Stimulated activated CD4-positive, alpha-beta T cell treated with anti-CD3 and anti-CD28 coated beads, TNF-alpha, amount 100 ng/mL, for 24 hours (primary cell): ENCODE data around the gene IRX1.

ENCODE experiments used
- DNase-seq, 3 experiments: peaks; one replicate each; pipeline ENCODE4 v3.0.0-alpha.2; 2020; ENCODE audit warnings: low read depth in 3 of 3

The IRX1 gene

DNA sequence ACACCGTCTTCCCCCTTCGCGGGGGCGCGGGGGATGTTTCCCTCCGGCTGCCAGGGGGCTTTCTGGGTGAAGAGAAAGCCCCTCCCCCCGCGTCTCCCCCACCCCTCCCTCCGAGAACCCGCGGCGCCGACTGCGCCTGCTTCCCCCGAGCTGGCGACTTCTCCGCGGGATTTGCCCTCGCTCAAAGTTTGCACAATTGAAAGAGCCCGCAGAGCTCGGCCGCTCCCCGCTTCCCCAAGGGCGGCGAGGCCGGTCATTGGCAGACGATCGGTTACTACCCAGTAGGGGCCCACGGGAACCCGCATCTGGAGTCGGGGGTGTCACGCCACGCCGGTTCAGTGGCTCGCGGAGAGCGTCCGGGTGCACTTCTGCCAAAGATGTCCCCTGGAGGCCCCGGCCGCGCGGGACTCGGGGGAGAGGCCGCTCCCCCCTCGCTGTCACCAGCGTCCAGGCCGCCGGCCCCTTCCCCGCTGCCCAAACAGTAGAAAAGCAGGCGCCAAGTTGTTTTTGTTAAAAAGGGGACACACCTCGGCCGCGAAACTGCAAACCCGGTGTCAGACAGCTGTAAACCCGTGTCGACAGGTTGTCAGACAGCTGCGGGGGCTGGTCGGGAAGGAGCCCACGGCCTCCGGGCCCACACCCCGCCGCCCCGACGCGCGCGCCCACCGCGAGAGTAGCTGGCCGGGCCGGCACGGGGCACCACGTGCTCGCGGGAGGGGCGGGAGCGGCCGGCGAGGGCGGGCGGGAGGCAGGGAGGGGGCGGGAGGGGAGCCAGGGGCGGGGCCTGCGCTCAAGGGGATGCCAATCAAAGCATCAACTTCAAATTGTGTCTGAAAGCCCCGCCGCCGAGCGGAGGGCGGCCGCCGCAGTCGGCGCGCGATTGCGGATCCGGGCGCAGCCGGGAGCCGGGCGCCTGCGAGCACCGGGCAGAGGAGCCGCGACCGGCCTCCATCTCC, at the start of gene IRX1:
Gene IRX1 (plus strand): TSS at position 827 of the 956 bp plus-strand sequence. CDS start 274 bp downstream, outside the sequence.
- DNase-seq, result no peak

DNA sequence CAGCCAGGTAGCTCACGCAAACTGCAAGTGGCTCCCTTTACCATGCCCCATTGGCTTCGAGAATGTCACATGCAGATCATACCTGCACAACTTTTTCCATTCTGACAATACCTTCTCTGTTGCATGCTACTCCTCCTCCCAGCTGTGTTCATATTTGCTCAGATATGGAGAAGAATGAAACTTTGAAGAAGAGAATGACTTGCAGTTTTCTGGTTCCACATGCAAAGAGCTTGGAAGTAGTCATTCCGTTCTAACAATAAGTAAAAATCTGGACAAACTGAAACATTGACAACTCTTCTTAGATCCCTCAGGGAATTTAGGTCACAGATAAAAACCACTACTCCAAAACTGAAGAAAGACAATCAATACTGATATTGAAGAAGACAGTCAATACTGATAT, 49.6 kb upstream of the IRX1 start:
- DNase-seq, result no peak

DNA sequence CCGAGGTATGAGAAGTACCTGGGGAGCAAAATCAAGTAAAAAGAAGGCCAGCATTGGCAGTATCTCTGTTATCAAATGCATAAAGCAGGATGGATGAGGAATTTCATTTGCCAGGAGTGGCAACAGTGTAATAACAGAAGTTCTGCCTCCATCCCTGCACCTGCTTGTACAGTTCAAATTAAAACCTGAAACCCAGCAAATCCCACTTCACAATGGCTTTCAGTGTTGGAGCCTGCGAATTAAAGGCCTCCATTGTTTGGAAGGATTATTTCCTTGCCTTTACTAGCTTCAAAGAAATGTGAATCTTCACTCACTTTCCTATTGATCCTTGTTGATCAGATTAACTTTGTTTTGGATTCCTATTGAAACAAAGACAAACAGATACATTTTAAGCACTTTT, 31.5 kb upstream of the IRX1 start:
- no peak for DNase-seq

DNA sequence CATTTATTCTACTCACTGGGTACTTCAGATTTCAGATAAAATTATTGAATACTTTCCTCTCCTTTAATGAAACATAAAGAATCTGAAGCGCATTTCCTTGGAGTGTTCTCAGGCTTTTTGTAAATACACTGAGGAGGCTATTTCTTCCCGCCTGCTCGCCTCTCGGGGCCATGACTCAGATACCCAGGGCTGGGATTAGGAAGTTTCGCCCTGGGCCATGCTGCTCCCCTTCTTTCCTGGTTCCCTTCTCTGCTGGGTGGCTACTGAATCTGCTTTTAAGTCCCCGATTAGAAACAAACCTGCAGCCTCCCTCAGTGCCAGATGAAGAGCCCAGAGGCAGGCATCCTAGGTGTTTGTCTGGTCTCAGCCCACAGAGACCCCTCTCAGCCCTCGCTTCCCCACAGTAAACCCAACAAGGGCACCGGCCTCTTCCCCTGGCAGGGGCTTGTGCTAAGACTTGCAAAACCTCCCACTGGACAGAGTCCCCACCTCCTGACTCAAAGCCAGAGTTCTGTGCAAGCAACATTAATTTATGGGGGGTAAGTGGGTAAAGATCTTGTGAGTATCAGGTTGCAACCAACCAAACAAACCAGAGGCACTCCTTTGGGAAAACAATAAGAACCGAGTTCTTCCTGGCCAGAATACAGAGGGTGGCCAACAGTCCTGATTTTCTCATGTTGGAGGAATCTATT, 30.7 kb upstream of the IRX1 start:
- DNase-seq, result no peak

DNA sequence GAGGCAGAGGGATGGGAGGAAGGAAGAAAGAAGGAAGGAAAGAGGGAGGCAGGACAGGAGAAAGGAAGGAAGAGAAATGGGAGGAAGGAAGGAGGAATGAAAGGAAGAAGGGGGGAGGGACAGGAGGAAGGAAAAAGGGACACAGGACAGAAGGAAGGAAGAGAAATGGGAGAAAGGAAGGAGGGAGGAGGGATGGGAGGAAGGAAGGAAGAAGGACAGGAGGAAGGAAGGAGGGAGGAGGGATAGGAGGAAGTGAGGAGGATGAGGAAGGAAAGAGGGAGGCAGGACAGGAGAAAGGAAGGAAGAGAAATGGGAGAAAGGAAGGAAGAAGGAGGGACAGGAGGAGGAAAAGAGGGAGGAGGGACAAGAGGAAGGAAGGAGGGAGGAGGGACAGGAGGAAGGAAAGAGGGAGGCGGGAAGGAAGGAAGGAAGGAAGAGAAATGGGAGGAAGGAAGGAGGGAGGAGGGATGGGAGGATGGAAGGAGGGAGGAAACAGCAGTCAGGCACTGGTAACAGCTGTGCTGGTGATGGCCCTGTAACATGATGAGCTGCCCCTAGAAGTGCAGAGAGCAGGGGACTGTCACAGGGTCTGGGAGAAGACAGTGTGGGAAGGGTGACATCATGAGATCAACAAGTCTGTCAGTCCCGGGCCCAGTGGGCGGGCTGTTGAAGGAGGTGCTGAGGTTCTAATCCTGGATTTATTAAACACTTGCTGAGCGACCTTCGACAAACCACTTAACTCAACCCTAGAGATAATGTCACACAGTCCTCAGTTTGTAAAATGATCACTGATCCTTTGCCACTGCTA, 10.7 kb upstream of the IRX1 start:
- no peak for DNase-seq

DNA sequence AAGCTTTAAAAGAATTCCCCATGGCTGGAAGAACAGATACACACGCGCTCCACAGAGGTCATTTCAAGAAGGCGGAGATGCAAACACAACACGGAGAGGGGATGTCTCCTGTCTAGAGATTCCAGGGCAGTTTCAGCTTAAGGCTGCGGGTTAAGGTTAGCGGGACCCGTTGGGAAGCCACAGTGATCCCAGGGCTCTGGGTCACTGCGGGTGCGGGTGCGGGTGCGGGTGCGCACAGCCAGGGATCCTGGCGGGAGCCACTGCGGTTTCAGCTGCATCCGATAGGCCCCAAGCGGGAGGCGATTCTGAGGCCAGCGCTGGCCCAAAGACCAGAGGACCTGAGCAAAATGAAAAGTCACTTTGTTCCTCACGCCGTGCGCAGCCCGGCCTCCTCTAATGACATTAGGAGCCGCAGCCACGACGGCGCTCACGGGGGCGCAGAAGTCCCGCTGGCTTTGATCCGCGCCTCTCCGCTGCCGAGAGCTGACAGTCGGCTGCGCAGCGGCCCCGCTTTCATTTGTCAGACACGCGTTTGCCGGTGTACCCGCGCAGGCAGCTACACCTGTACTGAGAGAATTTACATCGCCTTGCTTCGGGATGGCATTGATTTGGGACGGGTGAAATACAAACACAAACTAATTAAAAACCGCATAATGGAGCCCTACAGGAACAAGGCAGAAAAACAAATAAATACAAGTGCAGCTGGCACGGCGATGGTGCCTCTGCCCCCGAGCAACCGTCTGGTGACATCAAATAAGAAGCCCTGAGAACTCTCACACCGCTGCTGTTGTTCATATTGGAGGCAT, 5.3 kb upstream of the IRX1 start:
- DNase-seq, result no peak

DNA sequence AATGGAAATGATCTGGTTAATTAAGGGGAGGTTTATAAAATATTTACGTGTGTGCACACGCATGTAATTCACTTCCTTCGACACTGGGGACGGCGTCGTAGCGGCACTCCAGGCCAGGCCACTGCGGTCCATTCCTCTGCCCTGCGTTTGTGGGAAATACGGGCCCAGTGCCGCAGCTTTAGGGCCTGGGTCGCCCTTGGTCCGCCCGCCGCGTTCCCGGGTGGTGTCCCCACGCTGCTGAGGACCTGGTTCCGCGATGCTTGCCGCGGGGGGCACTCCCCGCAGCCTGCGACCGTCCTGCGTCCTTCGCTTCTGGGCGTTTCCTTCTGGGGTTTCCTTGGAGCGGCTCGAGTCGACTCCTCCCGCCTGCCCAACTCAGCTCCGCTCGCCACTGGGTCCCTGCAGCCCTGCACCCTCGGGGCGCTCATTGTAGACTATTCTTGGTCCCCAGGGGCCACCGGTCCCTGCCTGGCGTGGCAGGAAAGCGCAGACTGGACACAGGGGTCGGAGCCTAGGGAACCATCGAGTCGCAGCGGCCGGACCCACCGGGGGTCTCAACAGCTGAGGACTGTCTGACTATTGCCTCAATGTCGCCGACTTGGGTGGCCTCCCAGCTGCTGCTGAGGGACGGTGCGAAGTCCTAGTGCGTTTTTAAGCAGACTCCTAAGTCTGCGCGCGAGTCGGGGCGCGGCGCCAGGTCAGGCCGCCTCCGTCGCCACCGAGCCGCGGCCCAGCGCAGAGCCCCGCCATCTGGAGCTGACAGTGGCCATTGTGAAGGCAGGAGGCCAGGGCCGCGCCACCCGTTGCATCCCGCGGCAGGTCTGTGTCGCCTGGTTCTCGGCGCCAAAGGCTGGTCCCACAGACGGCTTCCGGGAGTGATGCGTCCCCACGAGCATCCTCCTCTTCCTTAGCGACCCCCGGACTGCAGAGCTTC, 4.4 kb upstream of the IRX1 start:
- no peak for DNase-seq

DNA sequence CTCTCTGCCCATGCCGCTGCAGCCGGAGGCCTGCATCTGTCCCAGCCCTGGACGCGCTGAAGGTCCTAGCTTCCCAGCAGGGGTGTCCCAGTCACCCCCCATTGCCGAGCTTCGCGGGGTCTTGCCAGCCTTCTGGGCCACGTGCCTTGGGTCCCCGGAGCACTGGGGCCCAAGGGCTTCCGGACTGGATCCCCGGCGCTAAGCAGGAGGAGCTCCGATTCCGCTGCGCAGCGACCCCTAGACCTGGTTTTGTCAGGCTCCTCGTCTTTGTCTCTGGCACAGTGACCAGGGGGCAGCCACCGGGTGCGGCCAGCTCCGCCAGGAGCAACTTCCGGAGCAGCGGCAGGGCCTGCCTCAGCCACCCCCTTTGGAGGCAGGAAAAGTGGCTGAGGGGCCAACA, 3.3 kb upstream of the IRX1 start:
- no peak for DNase-seq

DNA sequence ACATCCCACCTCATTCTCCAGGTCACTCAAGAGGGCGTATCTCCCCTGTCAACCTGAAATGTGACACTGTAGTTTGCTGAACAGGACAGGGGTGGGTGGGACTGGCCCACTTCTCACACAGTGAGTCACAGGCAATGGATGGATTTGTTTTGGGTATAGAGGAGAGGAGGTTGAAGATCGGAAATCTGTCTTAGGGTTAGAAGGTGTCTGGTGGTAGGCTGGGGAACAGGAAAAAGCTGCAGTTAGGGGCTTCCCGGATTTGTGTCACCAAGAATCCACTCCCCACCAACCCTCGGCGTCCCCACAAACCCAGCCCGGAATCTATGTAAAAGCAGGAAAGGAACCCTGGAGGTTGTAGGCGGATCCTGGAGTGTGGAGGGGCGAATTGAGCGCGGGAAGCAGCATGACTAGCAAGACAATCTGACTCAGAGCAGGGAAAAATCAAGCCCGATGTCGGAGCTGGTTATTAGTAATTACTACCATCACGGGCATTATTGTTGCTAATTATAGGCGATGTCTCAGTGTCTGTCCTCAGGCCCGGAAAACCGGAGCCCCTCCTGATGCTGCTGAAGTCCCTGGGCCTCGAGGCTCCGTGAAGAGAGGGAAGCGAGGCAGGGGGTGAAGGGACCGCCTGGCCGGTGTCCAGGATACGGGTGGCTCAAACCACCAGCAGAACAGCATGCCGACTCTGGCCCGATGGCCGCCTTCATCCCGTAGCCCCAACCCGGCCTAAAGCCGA, 1.7 kb upstream of the IRX1 start:
- DNase-seq, result no peak

DNA sequence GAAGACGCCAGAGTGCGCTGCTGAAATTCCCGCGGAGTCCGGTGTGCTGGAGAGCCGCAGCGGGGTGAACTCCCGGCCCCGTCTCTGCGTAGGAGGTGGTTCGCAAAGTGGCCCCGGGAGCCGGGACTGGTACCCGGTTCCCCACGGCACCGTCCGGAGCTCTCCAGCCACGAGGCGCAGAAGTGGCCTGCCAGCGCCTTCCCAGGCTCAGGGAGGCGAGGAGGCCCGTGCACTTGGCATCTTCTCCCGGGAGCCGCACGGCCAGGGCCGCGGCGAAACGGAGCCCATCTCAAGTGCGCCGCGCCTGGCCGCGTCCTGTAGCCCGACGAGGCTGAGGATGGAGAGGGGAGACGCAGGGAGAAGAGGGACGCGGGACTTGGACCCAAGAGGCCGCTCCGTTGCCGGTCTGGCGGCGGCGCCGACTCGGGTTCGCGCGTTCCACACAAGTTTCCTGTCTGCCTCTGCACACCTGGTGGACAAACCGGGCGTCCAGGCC, 1.1 kb upstream of the IRX1 start:
- DNase-seq, result no peak

DNA sequence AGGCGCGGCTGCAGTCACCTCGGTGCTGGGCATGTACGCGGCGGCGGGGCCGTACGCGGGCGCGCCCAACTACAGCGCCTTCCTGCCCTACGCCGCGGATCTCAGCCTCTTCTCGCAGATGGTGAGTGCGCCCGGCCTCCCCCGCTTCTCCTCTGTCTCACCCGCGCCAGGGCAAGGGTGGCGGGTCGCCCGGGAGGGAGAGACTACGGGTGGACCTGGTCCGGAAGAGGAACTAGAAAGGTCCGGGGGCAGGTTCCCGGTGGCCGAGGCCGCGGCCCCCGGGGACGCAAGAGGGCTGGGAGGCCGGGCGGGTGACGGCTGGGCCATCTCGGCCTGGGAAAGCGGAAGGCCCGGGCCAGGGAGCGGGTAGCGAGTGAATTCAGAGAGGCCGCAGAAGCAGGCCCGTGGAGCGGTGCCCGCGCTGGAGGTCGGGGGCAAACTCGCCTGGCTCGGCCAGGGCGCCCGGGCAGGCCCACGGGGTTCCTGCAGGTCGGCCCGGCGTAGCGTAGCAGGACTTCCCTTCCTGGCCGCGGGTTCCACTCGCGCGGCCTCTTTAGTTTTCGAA, 711 bp downstream of the IRX1 start:
- DNase-seq, result no peak

DNA sequence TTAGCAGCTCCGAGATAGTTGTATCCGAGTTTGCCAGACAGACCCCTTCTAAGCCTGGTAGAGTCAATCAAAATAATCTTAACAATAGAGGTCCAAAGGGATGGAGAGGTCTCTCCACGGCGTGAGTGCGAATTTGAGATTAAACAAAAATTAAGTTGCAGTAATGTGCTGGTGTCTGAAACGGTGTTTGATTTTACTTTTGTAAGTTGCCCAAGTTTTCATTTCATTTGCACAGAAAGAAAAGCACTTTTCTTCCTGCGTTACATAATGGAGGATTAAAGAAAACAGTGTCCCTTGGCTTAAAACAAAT, 1.2 kb downstream of the IRX1 start:
- DNase-seq, result no peak

DNA sequence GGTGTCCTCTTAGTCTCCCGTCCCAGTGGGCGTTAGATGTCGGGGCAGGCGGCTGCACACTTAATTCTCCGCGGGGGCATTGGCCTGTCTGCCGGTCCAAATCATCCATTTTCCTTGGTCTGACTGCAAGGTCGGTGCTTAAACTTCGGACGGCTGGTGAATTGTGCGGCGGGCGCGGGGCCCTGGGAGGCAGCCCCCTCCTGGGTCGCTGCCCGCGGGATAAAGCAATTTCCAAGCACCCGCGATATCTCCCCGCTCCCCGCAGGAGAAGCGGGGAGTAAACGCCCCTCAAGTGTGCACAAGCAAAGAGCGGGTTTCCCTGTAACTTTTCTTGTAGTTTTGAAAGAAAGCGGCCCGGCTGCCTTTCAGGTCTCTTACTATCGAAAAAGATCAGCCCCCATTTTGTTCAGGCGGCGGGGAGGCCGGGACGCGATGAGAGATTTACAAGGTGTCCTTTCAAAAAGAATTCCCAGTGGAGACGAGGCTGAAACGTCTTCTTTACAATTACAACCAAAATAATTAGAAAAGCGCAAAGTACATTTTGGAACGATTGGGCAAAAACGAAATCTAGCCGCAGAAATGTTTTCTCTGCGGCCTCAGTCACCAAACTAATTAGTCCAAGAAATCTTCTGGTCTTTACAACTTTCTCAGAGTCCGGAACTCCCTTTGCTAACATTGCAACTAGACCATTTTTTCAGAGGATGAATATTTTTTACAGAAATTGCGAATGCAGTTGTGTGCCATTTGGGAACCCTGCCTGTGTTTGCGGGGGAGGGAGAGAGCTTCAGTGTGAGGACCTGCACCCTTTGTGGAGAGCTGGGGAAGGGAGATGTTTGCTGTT, 1.8 kb downstream of the IRX1 start:
- no peak for DNase-seq

DNA sequence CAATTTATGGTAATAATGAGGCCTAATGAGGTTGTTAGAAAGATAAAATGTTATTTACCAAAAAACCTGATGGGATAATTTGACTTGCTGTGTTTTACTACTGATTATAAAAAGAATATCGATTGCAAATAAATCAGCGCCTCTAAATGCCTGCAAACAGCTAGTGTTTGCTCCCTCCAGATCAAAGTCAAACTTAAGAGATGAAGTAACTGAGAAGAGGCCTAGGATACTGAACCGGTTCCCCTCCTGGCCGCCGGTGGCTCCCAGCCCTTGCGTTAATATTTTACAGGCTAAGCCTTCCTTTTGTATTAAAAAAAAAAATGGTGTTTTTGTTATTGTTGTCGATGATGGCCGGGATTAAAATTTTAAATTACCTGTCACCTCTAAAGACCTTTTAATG, 2.6 kb downstream of the IRX1 start:
- DNase-seq, result no peak

DNA sequence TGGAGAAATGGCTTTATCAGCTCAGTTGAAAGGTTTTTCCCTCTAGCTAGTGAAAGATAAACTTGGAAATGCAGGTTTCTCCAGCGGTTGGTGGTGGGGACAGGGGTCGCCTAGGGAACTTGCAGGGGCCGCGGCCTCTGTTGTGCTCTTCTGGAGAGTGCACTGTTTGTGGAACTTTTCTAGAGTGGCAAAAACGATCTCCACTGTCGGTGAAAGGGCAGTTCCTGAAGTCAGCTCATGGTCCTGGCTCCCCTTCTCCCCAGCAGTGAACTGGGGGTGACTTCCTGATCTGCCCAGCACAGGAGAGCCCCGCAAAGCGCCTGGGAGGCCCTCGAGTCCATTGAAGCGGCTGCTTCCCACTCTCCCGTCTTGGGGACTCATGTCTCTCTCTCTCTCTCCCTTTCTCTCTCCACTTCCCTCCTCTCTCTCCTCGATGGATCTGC, 3.2 kb downstream of the IRX1 start:
- DNase-seq, result no peak

DNA sequence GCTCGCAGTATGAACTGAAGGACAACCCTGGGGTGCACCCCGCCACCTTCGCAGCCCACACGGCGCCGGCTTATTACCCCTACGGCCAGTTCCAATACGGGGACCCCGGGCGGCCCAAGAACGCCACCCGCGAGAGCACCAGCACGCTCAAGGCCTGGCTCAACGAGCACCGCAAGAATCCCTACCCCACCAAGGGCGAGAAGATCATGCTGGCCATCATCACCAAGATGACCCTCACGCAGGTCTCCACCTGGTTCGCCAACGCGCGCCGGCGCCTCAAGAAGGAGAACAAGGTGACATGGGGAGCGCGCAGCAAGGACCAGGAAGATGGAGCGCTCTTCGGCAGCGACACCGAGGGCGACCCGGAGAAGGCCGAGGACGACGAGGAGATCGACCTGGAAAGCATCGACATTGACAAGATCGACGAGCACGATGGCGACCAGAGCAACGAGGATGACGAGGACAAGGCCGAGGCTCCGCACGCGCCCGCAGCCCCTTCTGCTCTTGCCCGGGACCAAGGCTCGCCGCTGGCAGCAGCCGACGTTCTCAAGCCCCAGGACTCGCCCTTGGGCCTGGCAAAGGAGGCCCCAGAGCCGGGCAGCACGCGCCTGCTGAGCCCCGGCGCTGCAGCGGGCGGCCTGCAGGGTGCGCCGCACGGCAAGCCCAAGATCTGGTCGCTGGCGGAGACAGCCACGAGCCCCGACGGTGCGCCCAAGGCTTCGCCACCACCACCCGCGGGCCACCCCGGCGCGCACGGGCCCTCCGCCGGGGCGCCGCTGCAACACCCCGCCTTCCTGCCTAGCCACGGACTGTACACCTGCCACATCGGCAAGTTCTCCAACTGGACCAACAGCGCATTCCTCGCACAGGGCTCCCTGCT, 3.8 kb downstream of the IRX1 start:
- no peak for DNase-seq
